CD8-positive, alpha-beta memory T cell (primary cell): Measurements from ENCODE around the gene TMEM250. TPM values are rescaled to one million over a fixed set of nuclear protein-coding genes. Genes with fewer than 3 reads are reported as not detected.

Source experiments
- CTCF ChIA-PET: fragments of 350-600 bp; sonication (Branson Sonifier 250); formaldehyde crosslinking; loops from one replicate; lab custom pipeline; 2021; ENCODE audit warnings: antibody characterized with exemption; lab: Charles Lee
- POLR2A ChIA-PET: fragments of 350-600 bp; sonication (Branson Sonifier 250); formaldehyde crosslinking; loops from one replicate; lab custom pipeline; 2021; ENCODE audit warnings: antibody characterized with exemption; lab: Charles Lee
- DNase-seq, 5 donors: peaks; one replicate each; pipeline versions ENCODE4 v3.0.0 to v3.0.0-alpha.2; 2020 to 2022; ENCODE audit warnings: mixed read lengths in 1 of 5
- H3K27ac ChIP-seq: one replicate; pipeline ENCODE4 v1.7.0; 2013; ENCODE audit warnings: low read depth, mild to moderate bottlenecking, low read length, moderate library complexity
- H3K27me3 ChIP-seq: 2 replicates; pipeline ENCODE4 v1.7.0; 2013; ENCODE audit warnings: low read length, mild to moderate bottlenecking; ENCODE audit not compliant: insufficient read depth, poor library complexity, severe bottlenecking
- H3K36me3 ChIP-seq: 2 replicates; pipeline ENCODE4 v1.7.0; 2013; ENCODE audit warnings: mild to moderate bottlenecking, low read length, moderate library complexity; ENCODE audit not compliant: insufficient read depth
- H3K4me1 ChIP-seq: 2 replicates; pipeline ENCODE4 v1.7.0; 2013; ENCODE audit warnings: mild to moderate bottlenecking, low read length, moderate library complexity; ENCODE audit not compliant: insufficient read depth
- H3K4me3 ChIP-seq: 2 replicates; pipeline ENCODE4 v1.7.0; 2013; ENCODE audit warnings: mild to moderate bottlenecking, low read length
- H3K9me3 ChIP-seq: 2 replicates; pipeline ENCODE4 v1.7.0; 2013; ENCODE audit warnings: mild to moderate bottlenecking, low read length
- H3K27ac Mint-ChIP-seq, 8 donors: one replicate each; pipeline ENCODE4 v1.8.0; 2020 to 2021; ENCODE audit warnings: mixed read lengths in 8 of 8, mild to moderate bottlenecking in 6 of 8, inconsistent platforms in 3 of 8, moderate library complexity in 3 of 8
- H3K27me3 Mint-ChIP-seq, 2 donors: one replicate each; pipeline ENCODE4 v1.8.0; 2020 to 2021; ENCODE audit warnings: mixed read lengths in 2 of 2, mild to moderate bottlenecking in 1 of 2, moderate library complexity in 1 of 2
- H3K36me3 Mint-ChIP-seq, 3 donors: one replicate each; pipeline ENCODE4 v1.8.0; 2020 to 2021; ENCODE audit warnings: mixed read lengths in 3 of 3, inconsistent platforms in 1 of 3, mild to moderate bottlenecking in 1 of 3
- H3K4me1 Mint-ChIP-seq, 3 donors: one replicate each; pipeline ENCODE4 v1.8.0; 2020 to 2021; ENCODE audit warnings: mixed read lengths in 3 of 3, inconsistent platforms in 1 of 3, mild to moderate bottlenecking in 1 of 3
- H3K4me3 Mint-ChIP-seq, 7 donors: one replicate each; pipeline ENCODE4 v1.8.0; 2020 to 2021; ENCODE audit warnings: mixed read lengths in 7 of 7, mild to moderate bottlenecking in 6 of 7, moderate library complexity in 4 of 7, inconsistent platforms in 2 of 7
- H3K9me3 Mint-ChIP-seq, 5 donors: one replicate each; pipeline ENCODE4 v1.8.0; 2020 to 2022; ENCODE audit warnings: mixed read lengths in 5 of 5, mild to moderate bottlenecking in 3 of 5, moderate library complexity in 2 of 5, inconsistent platforms in 1 of 5
- polyA plus RNA-seq: library from polyadenylated mRNA; unstranded; fragments of 300-500 nt; fragmentation: Illumina TruSeq; gene quantifications from one replicate; pipeline ENCODE4 v1.2.3, GENCODE V29; 2021
- total RNA-seq, 2 experiments: library from RNA; stranded (reverse); gene quantifications; one replicate each; pipeline ENCODE4 v1.2.3, GENCODE V29; 2021

Gene TMEM250
- total RNA-seq = 10 to 100 TPM; 46.4 to 50.2 TPM
- 74.9 TPM for polyA plus RNA-seq

GRCh38 chr9:136118320-136119060 is at the start of gene TMEM250:
TSS of gene TMEM250 (minus strand) at chr9:136118875. CDS start at chr9:136116900, 1,975 bp downstream.
- Mint-ChIP-seq H3K4me1 (peaks cover 5 to 37% (median 8%) of the 10 kb centered on the region in 3 donors), H3K27ac (peak within 1 kb of the TSS; percentile 78 to 89 (median 84)), H3K9me3 (no peaks in the 10 kb centered on the region), H3K4me3 (peak within 1 kb of the TSS; percentile 83 to 92 (median 85)), H3K36me3 (peaks cover 0 to 16% (median 1%) of the 10 kb centered on the region in 3 donors), H3K27me3 (no peaks in the 10 kb centered on the region)
- H3K4me3 ChIP-seq = peak within 1 kb of the TSS; percentile 66
- H3K36me3 ChIP-seq = no peaks in the 10 kb centered on the region
- peak; percentile 93 to 97 (median 97) for DNase-seq
- H3K27ac ChIP-seq = peak within 1 kb of the TSS; percentile 67
- H3K27me3 ChIP-seq = no peaks in the 10 kb centered on the region
- ChIA-PET CTCF (interaction anchor here (0.9 to 7.8 kb wide), 4 partner anchors 11 to 150 kb away, joined by 3 to 86 read pairs (median 43); no protein-coding TSS in a partner anchor), POLR2A (interaction anchor here (0.9 to 1.6 kb wide), 4 partner anchors 9 to 24 kb away, joined by 5 to 17 read pairs (median 7); partner anchors contain the start of gene NACC2)
- H3K4me1 ChIP-seq = peaks cover 35% of the 10 kb centered on the region
- no peaks in the 10 kb centered on the region for H3K9me3 ChIP-seq

GRCh38 chr9:136163248-136163850 is 44.7 kb upstream of the TMEM250 start:
- Histone ChIP-seq H3K4me3 (no peak overlapping the region), H3K27ac (no peak overlapping the region), H3K27me3 (no peaks in the 10 kb centered on the region), H3K9me3 (no peaks in the 10 kb centered on the region), H3K36me3 (no peaks in the 10 kb centered on the region), H3K4me1 (no peaks in the 10 kb centered on the region)
- CTCF ChIA-PET = no interaction called here
- no peak overlapping the region for H3K4me3 Mint-ChIP-seq
- H3K27ac Mint-ChIP-seq = no peak overlapping the region
- no peaks in the 10 kb centered on the region for H3K4me1 Mint-ChIP-seq
- POLR2A ChIA-PET = no interaction called here
- H3K36me3 Mint-ChIP-seq = no peaks in the 10 kb centered on the region
- no peak for DNase-seq
- no peaks in the 10 kb centered on the region for H3K9me3 Mint-ChIP-seq
- H3K27me3 Mint-ChIP-seq = peaks cover 2 to 10% of the 10 kb centered on the region in 2 donors

- Mint-ChIP-seq H3K36me3 (no peaks in the 10 kb centered on the region), H3K4me3 (no peak overlapping the region), H3K9me3 (no peaks in the 10 kb centered on the region), H3K4me1 (no peaks in the 10 kb centered on the region), H3K27ac (no peak overlapping the region), H3K27me3 (peaks cover 0 to 8% of the 10 kb centered on the region in 2 donors)
- Histone ChIP-seq H3K27ac (no peak overlapping the region), H3K4me1 (no peaks in the 10 kb centered on the region), H3K4me3 (no peak overlapping the region), H3K27me3 (no peaks in the 10 kb centered on the region), H3K9me3 (no peaks in the 10 kb centered on the region), H3K36me3 (no peaks in the 10 kb centered on the region)
- no peak for DNase-seq
- POLR2A ChIA-PET = no interaction called here
- CTCF ChIA-PET = no interaction called here
Measured at GRCh38 chr9:136160995-136161610, 42.4 kb upstream of the TMEM250 start.

GRCh38 chr9:136160381-136160841 is 41.7 kb upstream of the TMEM250 start:
- Mint-ChIP-seq H3K27me3 (peaks cover 3 to 11% of the 10 kb centered on the region in 2 donors), H3K4me1 (no peaks in the 10 kb centered on the region), H3K4me3 (no peak overlapping the region), H3K9me3 (no peaks in the 10 kb centered on the region), H3K27ac (no peak overlapping the region), H3K36me3 (no peaks in the 10 kb centered on the region)
- H3K27ac ChIP-seq = no peak overlapping the region
- ChIA-PET POLR2A (no interaction called here), CTCF (no interaction called here)
- H3K4me1 ChIP-seq = no peaks in the 10 kb centered on the region
- no peaks in the 10 kb centered on the region for H3K36me3 ChIP-seq
- no peaks in the 10 kb centered on the region for H3K9me3 ChIP-seq
- no peak for DNase-seq
- no peaks in the 10 kb centered on the region for H3K27me3 ChIP-seq
- H3K4me3 ChIP-seq = no peak overlapping the region

GRCh38 chr9:136159851-136160250 is 41.2 kb upstream of the TMEM250 start:
- H3K9me3 Mint-ChIP-seq = no peaks in the 10 kb centered on the region
- no peaks in the 10 kb centered on the region for H3K36me3 ChIP-seq
- no peaks in the 10 kb centered on the region for H3K27me3 ChIP-seq
- H3K27ac Mint-ChIP-seq = no peak overlapping the region
- ChIA-PET CTCF (no interaction called here), POLR2A (no interaction called here)
- no peaks in the 10 kb centered on the region for H3K4me1 Mint-ChIP-seq
- H3K27me3 Mint-ChIP-seq = peaks cover 7 to 14% of the 10 kb centered on the region in 2 donors
- H3K4me3 Mint-ChIP-seq = no peak overlapping the region
- H3K4me3 ChIP-seq = no peak overlapping the region
- no peaks in the 10 kb centered on the region for H3K9me3 ChIP-seq
- H3K36me3 Mint-ChIP-seq = no peaks in the 10 kb centered on the region
- no peaks in the 10 kb centered on the region for H3K4me1 ChIP-seq
- DNase-seq = peak in 1 of 5 donors; percentile 33
- H3K27ac ChIP-seq = no peak overlapping the region

GRCh38 chr9:136157477-136158265 is 39.0 kb upstream of the TMEM250 start:
- POLR2A ChIA-PET = no interaction called here
- H3K9me3 ChIP-seq = no peaks in the 10 kb centered on the region
- Mint-ChIP-seq H3K4me3 (no peak overlapping the region), H3K4me1 (no peaks in the 10 kb centered on the region), H3K36me3 (no peaks in the 10 kb centered on the region), H3K27ac (no peak overlapping the region), H3K9me3 (no peaks in the 10 kb centered on the region), H3K27me3 (peaks cover 8 to 14% of the 10 kb centered on the region in 2 donors)
- no peak for DNase-seq
- CTCF ChIA-PET = no interaction called here
- H3K27me3 ChIP-seq = no peaks in the 10 kb centered on the region
- no peaks in the 10 kb centered on the region for H3K4me1 ChIP-seq
- no peak overlapping the region for H3K27ac ChIP-seq
- H3K36me3 ChIP-seq = no peaks in the 10 kb centered on the region
- H3K4me3 ChIP-seq = no peak overlapping the region

GRCh38 chr9:136156209-136157120 is 37.8 kb upstream of the TMEM250 start:
- Mint-ChIP-seq H3K36me3 (no peaks in the 10 kb centered on the region), H3K4me3 (no peak overlapping the region), H3K27me3 (peaks cover 10 to 14% of the 10 kb centered on the region in 2 donors), H3K9me3 (no peaks in the 10 kb centered on the region), H3K27ac (no peak overlapping the region), H3K4me1 (no peaks in the 10 kb centered on the region)
- Histone ChIP-seq H3K9me3 (no peaks in the 10 kb centered on the region), H3K27me3 (no peaks in the 10 kb centered on the region), H3K27ac (no peak overlapping the region), H3K4me3 (no peak overlapping the region), H3K36me3 (no peaks in the 10 kb centered on the region), H3K4me1 (no peaks in the 10 kb centered on the region)
- ChIA-PET CTCF (no interaction called here), POLR2A (no interaction called here)
- peak in 1 of 5 donors; percentile 31 for DNase-seq
